Chondrocyte (in vitro differentiated cells): ENCODE results near the gene C4orf33. TPM values are rescaled to one million over a fixed set of nuclear protein-coding genes. Genes with fewer than 3 reads are reported as not detected.

Experiments
- DNase-seq: peaks from one replicate; pipeline ENCODE4 v3.0.0; 2021; ENCODE audit warnings: mixed read lengths, low spot score
- H3K27ac Mint-ChIP-seq: one replicate; pipeline ENCODE4 v1.8.0; 2021; ENCODE audit warnings: mild to moderate bottlenecking, moderate library complexity, mixed read lengths; ENCODE audit not compliant: unreplicated experiment
- H3K27me3 Mint-ChIP-seq: 2 replicates; pipeline ENCODE4 v1.8.0; 2021; ENCODE audit warnings: low read depth, mixed read lengths
- H3K36me3 Mint-ChIP-seq: 2 replicates; pipeline ENCODE4 v1.8.0; 2021; ENCODE audit warnings: low read depth, mixed read lengths
- H3K4me1 Mint-ChIP-seq: 2 replicates; pipeline ENCODE4 v1.8.0; 2021; ENCODE audit warnings: low read depth, mild to moderate bottlenecking, mixed read lengths
- H3K4me3 Mint-ChIP-seq: one replicate; pipeline ENCODE4 v1.8.0; 2021; ENCODE audit warnings: mild to moderate bottlenecking, moderate library complexity, mixed read lengths; ENCODE audit not compliant: unreplicated experiment
- H3K9me3 Mint-ChIP-seq: 2 replicates; pipeline ENCODE4 v1.8.0; 2021; ENCODE audit warnings: low read depth, mixed read lengths
- CTCF ChIP-seq: fragments of 200-600 bp; sonication (generic); IDR thresholded peaks from 2 replicates; pipeline ENCODE4 v1.5.0; 2021; ENCODE audit warnings: antibody characterized with exemption, mild to moderate bottlenecking, moderate library complexity
- total RNA-seq: library from RNA; stranded (reverse); gene quantifications from 3 replicates; pipeline ENCODE4 v1.2.1, GENCODE V29; 2021

C4orf33 gene
- total RNA-seq, 1 donor from 2014 or later: 7.9 TPM

DNA sequence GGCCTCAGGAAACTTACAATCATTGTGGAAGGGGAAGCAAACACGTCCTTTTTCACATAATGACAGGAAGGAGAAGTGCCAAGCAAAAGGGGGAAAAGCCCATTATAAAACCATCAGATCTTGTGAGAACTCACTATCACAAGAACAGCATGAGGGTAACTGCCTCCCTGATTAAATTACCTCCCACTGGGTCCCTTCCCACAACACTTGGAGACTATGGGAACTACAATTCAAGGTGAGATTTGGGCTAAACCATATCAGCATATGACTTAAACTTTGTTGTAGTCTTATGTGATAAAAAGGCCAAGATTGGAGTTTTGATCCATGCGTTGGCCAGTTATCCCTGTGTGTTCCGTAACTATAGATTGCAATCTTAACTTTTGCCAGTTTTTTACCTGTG lies 68.3 kb downstream of the C4orf33 start:
- Mint-ChIP-seq H3K27me3 (peaks cover 20% of the 10 kb centered on the region), H3K36me3 (peaks cover 1% of the 10 kb centered on the region), H3K4me1 (no peaks in the 10 kb centered on the region), H3K9me3 (peaks cover 8% of the 10 kb centered on the region), H3K4me3 (no peak overlapping the region), H3K27ac (no peak overlapping the region)
- DNase-seq: no peak
- no peak for TF ChIP-seq CTCF

Other genes starting within 250 kb of the C4orf33 start
- gene SCLT1, start 2.6 kb upstream of the C4orf33 start, total RNA-seq: 11.1 to 23.8 TPM (median 12.3 TPM) in 3 replicates